ENCODE data around the gene UQCC2.

GRCh38 chr6:33737267-33738026 is 25.9 kb upstream of the UQCC2 start:
- TF ChIP-seq CTCF (IDR thresholded peaks at IDR 0.05), result no peak
- TF ChIP-seq ZFX (IDR thresholded peaks at IDR 0.05; ENCODE audit: borderline replicate concordance), result no peak

All from 22Rv1 (cell line).